Measurements from ENCODE around the gene ERG. TPM values are rescaled to one million over a fixed set of nuclear protein-coding genes. Genes with fewer than 3 reads are reported as not detected.

Gene ERG
- total and polyA plus RNA-seq, 2 of the 8 experiments (the other 6 are each of a cell fraction or from before 2014, with no cell fraction given), result 1.0 to 3.0 TPM

GRCh38 chr21:38490411-38491020 lies 7.8 kb downstream of the ERG start:
- H3K9me3 ChIP-seq (ENCODE audit: insufficient read depth in 2 of 2, low read depth in 1 of 2, low read length in 1 of 2), result no peaks in the 10 kb centered on the region
- no peaks in the 10 kb centered on the region for H3K79me1 ChIP-seq (ENCODE audit: low read depth, low read length)
- H3K4me1 ChIP-seq (replicated peaks in 1 of 4; ENCODE audit: control insufficient read depth in 3 of 4, insufficient read depth in 4 of 4, low read length in 3 of 4), result peaks cover 3 to 17% (median 10%) of the 10 kb centered on the region in 4 experiments
- no peak overlapping the region for H3K14ac ChIP-seq (ENCODE audit: insufficient read length)
- no peaks in the 10 kb centered on the region for H4K20me1 ChIP-seq (replicated peaks in 1 of 2; ENCODE audit: control insufficient read depth in 1 of 2, insufficient read depth in 2 of 2, low read length in 2 of 2)
- peak overlapping the region; percentile 83; the same call in 1 of the 2 replicates for H2BK5ac ChIP-seq (ENCODE audit: low read depth, low read length)
- H3K4me3 ChIP-seq (ENCODE audit: extremely low read depth in 1 of 4, insufficient read depth in 2 of 4, low read depth in 3 of 4, low read length in 4 of 4), result no peak overlapping the region
- no peak overlapping the region for H2BK120ac ChIP-seq (replicated peaks; ENCODE audit: low read depth, low read length)
- no peak overlapping the region for H3K18ac ChIP-seq (ENCODE audit: extremely low read depth, low read length)
- no peaks in the 10 kb centered on the region for H3K23me2 ChIP-seq (ENCODE audit: low read depth, low read length)
- no peak overlapping the region; a peak in 1 of 4 replicates for H3K4me2 ChIP-seq (ENCODE audit: insufficient read depth in 1 of 2, low read depth in 2 of 2, low read length in 2 of 2)
- H2BK20ac ChIP-seq (ENCODE audit: low read length), result peak overlapping the region; percentile 55; the same call in 1 of the 2 replicates
- no peaks in the 10 kb centered on the region for H3K36me3 ChIP-seq (ENCODE audit: control insufficient read depth in 2 of 4, insufficient read depth in 4 of 4, low read length in 3 of 4)
- H3K4ac ChIP-seq (replicated peaks; ENCODE audit: insufficient read length, low read depth, low read length), result no peak overlapping the region
- no peak overlapping the region for H2AFZ ChIP-seq (ENCODE audit: low read length)
- H3K23ac ChIP-seq (ENCODE audit: insufficient read length), result no peak overlapping the region
- TF ChIP-seq SP1 (IDR thresholded peaks at IDR 0.05; ENCODE audit: low read depth, low read length) (no peak), FOSL1 (IDR thresholded peaks at IDR 0.05; ENCODE audit: insufficient read depth, low read depth, low read length) (no peak), RFX5 (IDR thresholded peaks at IDR 0.05; ENCODE audit: borderline replicate concordance, low read depth, low read length) (no peak), GTF2F1 (IDR thresholded peaks at IDR 0.05; ENCODE audit: borderline replicate concordance, low read depth, low read length) (no peak), CBX5 (IDR thresholded peaks at IDR 0.05; ENCODE audit: low read depth, low read length) (no peak), POU5F1 (IDR thresholded peaks at IDR 0.05; ENCODE audit: low read depth, low read length) (no peak), EZH2 (IDR thresholded peaks at IDR 0.05; ENCODE audit: low read depth, low read length, severe bottlenecking) (no peak), SIN3A (conservative IDR thresholded peaks at IDR 0.05 in 1 of 2, IDR thresholded peaks at IDR 0.05 in 1 of 2; ENCODE audit: low read depth in 1 of 2, low read length in 2 of 2) (no peak), BACH1 (IDR thresholded peaks at IDR 0.05; ENCODE audit: low read length) (no peak)
- H3K9ac ChIP-seq (replicated peaks in 1 of 4; ENCODE audit: extremely low read depth in 1 of 4, low read depth in 3 of 4, low read length in 3 of 4), result no peak overlapping the region
- H2BK12ac ChIP-seq (ENCODE audit: low read depth, low read length), result no peak overlapping the region
- FAIRE-seq (no peak), DNase-seq (ENCODE audit: low read depth in 1 of 2, low spot score in 2 of 2) (no peak)
- CTCF ChIA-PET (ENCODE audit: partially characterized antibody), result interaction anchor here (0.7 to 1.2 kb wide), 2 partner anchors 13 to 236 kb away, joined by 3 read pairs; no protein-coding TSS in a partner anchor
- H2BK15ac ChIP-seq (ENCODE audit: low read length), result no peak overlapping the region
- no peak overlapping the region for H4K5ac ChIP-seq (ENCODE audit: insufficient read length, low read depth, low read length)
- WGBS, 2 experiments (ENCODE audit: extremely low coverage in 1 of 2, insufficient coverage in 1 of 2, insufficient read length in 1 of 2, insufficient replicate concordance in 2 of 2, low coverage in 1 of 2, low lambda C conversion rate in 2 of 2, missing lambda C conversion rate in 1 of 2), result 81% methylated on average over 12 of the region's 12 CpGs; no CpG with 5 or more reads in 1 of the 2 experiments
- no peak overlapping the region for H3K56ac ChIP-seq (replicated peaks; ENCODE audit: insufficient read length, low read depth, low read length)
- peak overlapping the region; percentile 3 for H4K91ac ChIP-seq (replicated peaks; ENCODE audit: insufficient read length, low read length)
- no peaks in the 10 kb centered on the region for H3K27me3 ChIP-seq (replicated peaks in 1 of 4; ENCODE audit: control insufficient read depth in 3 of 4, extremely low read depth in 1 of 4, insufficient read depth in 3 of 4, low read length in 3 of 4)
- no peak overlapping the region; the same call in 1 of the 2 replicates for H3K27ac ChIP-seq (ENCODE audit: low read depth, low read length)
- POLR2A ChIA-PET (ENCODE audit: partially characterized antibody), result no interaction called here
- H3K79me2 ChIP-seq (ENCODE audit: control insufficient read depth in 1 of 2, insufficient read depth in 2 of 2, low read length in 2 of 2), result no peaks in the 10 kb centered on the region
- H2AK5ac ChIP-seq (ENCODE audit: low read depth, low read length), result no peak overlapping the region
- no peak overlapping the region for H4K8ac ChIP-seq (ENCODE audit: extremely low read depth, insufficient read depth, low read length)

Measured in H1 (cell line).